GM19467 (cell line): Measurements from ENCODE around the gene PC.

Experiments
- ATAC-seq: cut with Tn5 transposase; IDR thresholded peaks from one replicate; pipeline ENCODE4 v1.9.1; 2021; ENCODE audit warnings: mild to moderate bottlenecking, moderate library complexity; ENCODE audit not compliant: unreplicated experiment

PC gene

GRCh38 chr11:66885950-66886440 lies 72.2 kb downstream of the PC start:
- ATAC-seq: no peak

GRCh38 chr11:66885469-66885868 lies 72.7 kb downstream of the PC start:
- ATAC-seq: no peak

GRCh38 chr11:66884443-66884842 lies 73.7 kb downstream of the PC start:
- ATAC-seq: no peak

- no peak for ATAC-seq
These were observed 74.9 kb downstream of the PC start for GRCh38 chr11:66883016-66883965.

GRCh38 chr11:66882561-66883015 lies 75.6 kb downstream of the PC start:
- ATAC-seq: no peak

- no peak for ATAC-seq
These were observed 76.2 kb downstream of the PC start for GRCh38 chr11:66881927-66882452.

GRCh38 chr11:66881451-66881835 lies 76.7 kb downstream of the PC start:
- ATAC-seq: no peak

GRCh38 chr11:66880496-66881450 lies 77.4 kb downstream of the PC start:
- no peak for ATAC-seq

GRCh38 chr11:66879999-66880398 lies 78.2 kb downstream of the PC start:
- ATAC-seq: no peak

GRCh38 chr11:66879583-66879982 lies 78.6 kb downstream of the PC start:
- ATAC-seq: no peak

GRCh38 chr11:66879000-66879399 lies 79.2 kb downstream of the PC start:
- ATAC-seq: no peak

- no peak for ATAC-seq
These were observed 79.7 kb downstream of the PC start for GRCh38 chr11:66878474-66878873.

GRCh38 chr11:66877588-66878385 lies 80.4 kb downstream of the PC start:
- no peak for ATAC-seq

- no peak for ATAC-seq
These were observed 82.8 kb downstream of the PC start for GRCh38 chr11:66875378-66875777.

GRCh38 chr11:66874232-66874631 lies 84.0 kb downstream of the PC start:
- ATAC-seq: no peak

GRCh38 chr11:66871521-66871901 lies 86.7 kb downstream of the PC start:
- no peak for ATAC-seq

GRCh38 chr11:66870616-66871520 lies 87.3 kb downstream of the PC start:
- ATAC-seq: no peak

- no peak for ATAC-seq
These were observed 88.1 kb downstream of the PC start for GRCh38 chr11:66870131-66870530.

GRCh38 chr11:66869567-66869870 lies 88.7 kb downstream of the PC start:
- no peak for ATAC-seq
